ENCODE measurements around the gene TNIP1. TPM values are rescaled to one million over a fixed set of nuclear protein-coding genes. Genes with fewer than 3 reads are reported as not detected.

Gene TNIP1
- polyA plus RNA-seq, 2 of the 4 experiments (the other 2 are of a cell fraction) = 48.4 to 53.4 TPM

- CTCF ChIA-PET = interaction anchor here (2.9 to 25.1 kb wide), 5 partner anchors 9 to 114 kb away, joined by 39 to 704 read pairs (median 102); no protein-coding TSS in a partner anchor
- peaks cover 7% of the 10 kb centered on the region; the same call in 2 of the 3 replicates for H3K4me1 ChIP-seq
- no peak overlapping the region for H3K4me2 ChIP-seq
- WGBS (ENCODE audit: missing lambda C conversion rate) = 73% methylated on average over 17 of the region's 17 CpGs
- H3K27ac ChIP-seq = peak overlapping the region in 1 of 2 experiments; percentile 65; a peak in 3 of 6 replicates
- TF ChIP-seq HOXB5 (CRISPR knock-in tag; IDR thresholded peaks at IDR 0.05) = no peak
- TF ChIP-seq FOSB (CRISPR knock-in tag; IDR thresholded peaks at IDR 0.05) = no peak
- no peak for TF ChIP-seq CBX2 (IDR thresholded peaks at IDR 0.05; ENCODE audit: borderline replicate concordance, low read depth)
- TF ChIP-seq NPAS2 (CRISPR knock-in tag; IDR thresholded peaks at IDR 0.05; ENCODE audit: borderline replicate concordance) = no peak
- TF ChIP-seq ZC3H11A (IDR thresholded peaks at IDR 0.05) = no peak
- no peak for TF ChIP-seq CTCF (IDR thresholded peaks at IDR 0.05)
- TF ChIP-seq, protein P1, sequence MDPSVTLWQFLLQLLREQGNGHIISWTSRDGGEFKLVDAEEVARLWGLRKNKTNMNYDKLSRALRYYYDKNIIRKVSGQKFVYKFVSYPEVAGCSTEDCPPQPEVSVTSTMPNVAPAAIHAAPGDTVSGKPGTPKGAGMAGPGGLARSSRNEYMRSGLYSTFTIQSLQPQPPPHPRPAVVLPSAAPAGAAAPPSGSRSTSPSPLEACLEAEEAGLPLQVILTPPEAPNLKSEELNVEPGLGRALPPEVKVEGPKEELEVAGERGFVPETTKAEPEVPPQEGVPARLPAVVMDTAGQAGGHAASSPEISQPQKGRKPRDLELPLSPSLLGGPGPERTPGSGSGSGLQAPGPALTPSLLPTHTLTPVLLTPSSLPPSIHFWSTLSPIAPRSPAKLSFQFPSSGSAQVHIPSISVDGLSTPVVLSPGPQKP (IDR thresholded peaks at IDR 0.05; ENCODE audit: low read depth, low read length) = no peak
- no peak for TF ChIP-seq JUNB (IDR thresholded peaks at IDR 0.05)
- TF ChIP-seq RCOR1 (IDR thresholded peaks at IDR 0.05; ENCODE audit: low read depth, low read length) = no peak
- TF ChIP-seq, protein P2, sequence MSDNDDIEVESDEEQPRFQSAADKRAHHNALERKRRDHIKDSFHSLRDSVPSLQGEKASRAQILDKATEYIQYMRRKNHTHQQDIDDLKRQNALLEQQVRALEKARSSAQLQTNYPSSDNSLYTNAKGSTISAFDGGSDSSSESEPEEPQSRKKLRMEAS (IDR thresholded peaks at IDR 0.05) = no peak
- TF ChIP-seq JUN (IDR thresholded peaks at IDR 0.05) = no peak
- TF ChIP-seq HES2 (IDR thresholded peaks at IDR 0.05) = no peak
- TF ChIP-seq NFE2L2 (conservative IDR thresholded peaks at IDR 0.05; ENCODE audit: low read length) = no peak
- no peak for TF ChIP-seq FOXS1 (CRISPR knock-in tag; IDR thresholded peaks at IDR 0.05)
- no peak for TF ChIP-seq EHF (CRISPR knock-in tag; IDR thresholded peaks at IDR 0.05)
- no peak for TF ChIP-seq NR3C1 (IDR thresholded peaks at IDR 0.05)
- TF ChIP-seq EP300 (IDR thresholded peaks at IDR 0.05) = no peak
- POLR2A ChIA-PET = no interaction called here
- ATAC-seq (no peak), FAIRE-seq (no peak), DNase-seq (ENCODE audit: low read depth in 1 of 2, low spot score in 1 of 2) (peak; percentile 13 to 20)
- H3K4me3 ChIP-seq = no peak overlapping the region
- H3K9me3 ChIP-seq = no peaks in the 10 kb centered on the region
Measured at GRCh38 chr5:151123897-151124751, 43.3 kb upstream of the TNIP1 start.

DNA sequence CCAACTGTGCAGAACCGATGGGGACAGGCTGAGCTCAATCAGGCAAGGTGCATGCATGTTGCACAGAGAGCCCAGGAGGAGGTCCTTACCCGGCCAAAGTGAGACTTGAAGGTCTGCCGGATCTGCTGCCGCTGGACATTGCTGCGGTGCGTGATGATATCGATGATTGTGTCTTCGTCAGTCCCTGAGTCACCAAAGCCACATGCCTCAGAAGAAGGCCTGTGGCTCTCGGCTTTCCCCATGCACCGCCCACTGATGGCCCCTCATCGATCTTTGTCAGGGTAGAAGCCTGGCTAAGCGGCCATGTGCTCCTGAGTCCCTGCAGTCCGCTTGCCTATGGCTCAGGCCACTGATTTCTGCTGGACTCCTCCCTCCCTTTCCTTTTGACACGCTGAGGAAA, 42.0 kb upstream of the TNIP1 start:
- FAIRE-seq = no peak
- no peak overlapping the region for H3K4me3 ChIP-seq
- no peak overlapping the region for H3K4me2 ChIP-seq
- ChIA-PET CTCF (interaction anchor here (1.9 to 25.1 kb wide), 4 partner anchors 8 to 70 kb away, joined by 4 to 704 read pairs (median 178); no protein-coding TSS in a partner anchor), POLR2A (no interaction called here)
- no peak for ATAC-seq
- H3K27ac ChIP-seq = no peak overlapping the region
- no peak for DNase-seq (ENCODE audit: low read depth in 1 of 2, low spot score in 1 of 2)
- H3K9me3 ChIP-seq = no peaks in the 10 kb centered on the region
- H3K4me1 ChIP-seq = peaks cover 7% of the 10 kb centered on the region; the same call in 2 of the 3 replicates
- TF ChIP-seq RAD21 (conservative IDR thresholded peaks at IDR 0.05 in 1 of 2, IDR thresholded peaks at IDR 0.05 in 1 of 2) (no peak), HEYL (CRISPR knock-in tag; IDR thresholded peaks at IDR 0.05) (no peak)
- TF ChIP-seq, protein P3, sequence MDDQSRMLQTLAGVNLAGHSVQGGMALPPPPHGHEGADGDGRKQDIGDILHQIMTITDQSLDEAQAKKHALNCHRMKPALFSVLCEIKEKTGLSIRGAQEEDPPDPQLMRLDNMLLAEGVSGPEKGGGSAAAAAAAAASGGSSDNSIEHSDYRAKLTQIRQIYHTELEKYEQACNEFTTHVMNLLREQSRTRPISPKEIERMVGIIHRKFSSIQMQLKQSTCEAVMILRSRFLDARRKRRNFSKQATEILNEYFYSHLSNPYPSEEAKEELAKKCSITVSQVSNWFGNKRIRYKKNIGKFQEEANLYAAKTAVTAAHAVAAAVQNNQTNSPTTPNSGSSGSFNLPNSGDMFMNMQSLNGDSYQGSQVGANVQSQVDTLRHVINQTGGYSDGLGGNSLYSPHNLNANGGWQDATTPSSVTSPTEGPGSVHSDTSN (IDR thresholded peaks at IDR 0.05) = no peak
- 92% methylated on average over 14 of the region's 14 CpGs for WGBS (ENCODE audit: missing lambda C conversion rate)

Data from A549 (cell line).